Chondrocyte (in vitro differentiated cells): ENCODE data around the gene ASIC2. TPM values are rescaled to one million over a fixed set of nuclear protein-coding genes. Genes with fewer than 3 reads are reported as not detected.

ENCODE experiments used
- DNase-seq: peaks from one replicate; pipeline ENCODE4 v3.0.0; 2021; ENCODE audit warnings: mixed read lengths, low spot score
- H3K27ac Mint-ChIP-seq: one replicate; pipeline ENCODE4 v1.8.0; 2021; ENCODE audit warnings: mild to moderate bottlenecking, moderate library complexity, mixed read lengths; ENCODE audit not compliant: unreplicated experiment
- H3K27me3 Mint-ChIP-seq: 2 replicates; pipeline ENCODE4 v1.8.0; 2021; ENCODE audit warnings: low read depth, mixed read lengths
- H3K36me3 Mint-ChIP-seq: 2 replicates; pipeline ENCODE4 v1.8.0; 2021; ENCODE audit warnings: low read depth, mixed read lengths
- H3K4me1 Mint-ChIP-seq: 2 replicates; pipeline ENCODE4 v1.8.0; 2021; ENCODE audit warnings: low read depth, mild to moderate bottlenecking, mixed read lengths
- H3K4me3 Mint-ChIP-seq: one replicate; pipeline ENCODE4 v1.8.0; 2021; ENCODE audit warnings: mild to moderate bottlenecking, moderate library complexity, mixed read lengths; ENCODE audit not compliant: unreplicated experiment
- H3K9me3 Mint-ChIP-seq: 2 replicates; pipeline ENCODE4 v1.8.0; 2021; ENCODE audit warnings: low read depth, mixed read lengths
- total RNA-seq: library from RNA; stranded (reverse); gene quantifications from 3 replicates; pipeline ENCODE4 v1.2.1, GENCODE V29; 2021
- TF ChIP-seq, protein P1 (sequence below): fragments of 200-600 bp; sonication (generic); IDR thresholded peaks from 2 replicates; pipeline ENCODE4 v1.5.0; 2021; ENCODE audit warnings: antibody characterized with exemption, mild to moderate bottlenecking, moderate library complexity

The ASIC2 gene
- total RNA-seq, 1 donor from 2014 or later: not detected

DNA sequence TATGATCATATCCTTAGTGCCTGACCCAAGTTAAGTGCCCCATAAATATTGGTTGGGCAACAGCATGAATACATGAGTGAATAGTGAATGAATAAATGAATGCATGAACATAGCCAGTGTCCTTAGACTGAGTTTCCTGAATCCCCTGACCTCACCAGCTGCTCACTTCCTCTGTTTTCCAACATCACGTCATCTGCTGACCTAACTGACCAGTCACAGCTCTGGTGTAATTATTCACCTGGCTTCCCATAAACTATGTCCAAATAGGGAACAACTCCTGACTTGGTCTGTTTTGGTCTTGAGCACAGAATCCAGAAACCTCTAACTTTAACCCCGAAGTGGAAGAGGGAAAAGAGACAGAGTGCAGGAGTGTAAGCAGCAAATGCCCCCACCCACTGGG lies 83.4 kb downstream of the ASIC2 start:
- DNase-seq: no peak
- H3K9me3 Mint-ChIP-seq: peaks cover 4% of the 10 kb centered on the region
- no peaks in the 10 kb centered on the region for H3K36me3 Mint-ChIP-seq
- no peak overlapping the region for H3K4me3 Mint-ChIP-seq
- peaks cover 15% of the 10 kb centered on the region for H3K27me3 Mint-ChIP-seq
- H3K27ac Mint-ChIP-seq: no peak overlapping the region
- no peaks in the 10 kb centered on the region for H3K4me1 Mint-ChIP-seq
- TF ChIP-seq, protein P1, sequence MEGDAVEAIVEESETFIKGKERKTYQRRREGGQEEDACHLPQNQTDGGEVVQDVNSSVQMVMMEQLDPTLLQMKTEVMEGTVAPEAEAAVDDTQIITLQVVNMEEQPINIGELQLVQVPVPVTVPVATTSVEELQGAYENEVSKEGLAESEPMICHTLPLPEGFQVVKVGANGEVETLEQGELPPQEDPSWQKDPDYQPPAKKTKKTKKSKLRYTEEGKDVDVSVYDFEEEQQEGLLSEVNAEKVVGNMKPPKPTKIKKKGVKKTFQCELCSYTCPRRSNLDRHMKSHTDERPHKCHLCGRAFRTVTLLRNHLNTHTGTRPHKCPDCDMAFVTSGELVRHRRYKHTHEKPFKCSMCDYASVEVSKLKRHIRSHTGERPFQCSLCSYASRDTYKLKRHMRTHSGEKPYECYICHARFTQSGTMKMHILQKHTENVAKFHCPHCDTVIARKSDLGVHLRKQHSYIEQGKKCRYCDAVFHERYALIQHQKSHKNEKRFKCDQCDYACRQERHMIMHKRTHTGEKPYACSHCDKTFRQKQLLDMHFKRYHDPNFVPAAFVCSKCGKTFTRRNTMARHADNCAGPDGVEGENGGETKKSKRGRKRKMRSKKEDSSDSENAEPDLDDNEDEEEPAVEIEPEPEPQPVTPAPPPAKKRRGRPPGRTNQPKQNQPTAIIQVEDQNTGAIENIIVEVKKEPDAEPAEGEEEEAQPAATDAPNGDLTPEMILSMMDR: no peak

DNA sequence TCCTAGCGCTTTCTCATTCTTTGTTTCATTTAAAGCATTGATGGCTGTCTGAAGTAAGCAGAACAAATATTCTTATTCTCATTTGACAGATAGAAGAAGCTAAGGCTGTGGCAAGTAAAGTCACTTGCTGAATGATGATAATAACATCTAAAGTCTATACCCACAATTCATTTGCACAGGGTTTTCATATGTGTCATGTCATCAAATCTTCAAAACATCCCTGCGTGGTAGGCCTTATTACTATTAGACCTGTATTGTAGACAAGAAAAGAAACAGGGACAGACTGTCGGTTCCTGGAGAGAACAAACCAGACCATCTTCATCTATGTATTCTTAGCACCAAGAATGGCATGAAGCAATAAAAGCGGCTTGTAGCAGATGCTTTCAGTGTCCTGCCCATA lies 85.9 kb downstream of the ASIC2 start:
- H3K36me3 Mint-ChIP-seq: no peaks in the 10 kb centered on the region
- TF ChIP-seq, protein P1: no peak
- H3K9me3 Mint-ChIP-seq: peaks cover 2% of the 10 kb centered on the region
- DNase-seq: no peak
- H3K4me1 Mint-ChIP-seq: no peaks in the 10 kb centered on the region
- no peak overlapping the region for H3K27ac Mint-ChIP-seq
- no peak overlapping the region for H3K4me3 Mint-ChIP-seq
- peaks cover 13% of the 10 kb centered on the region for H3K27me3 Mint-ChIP-seq

DNA sequence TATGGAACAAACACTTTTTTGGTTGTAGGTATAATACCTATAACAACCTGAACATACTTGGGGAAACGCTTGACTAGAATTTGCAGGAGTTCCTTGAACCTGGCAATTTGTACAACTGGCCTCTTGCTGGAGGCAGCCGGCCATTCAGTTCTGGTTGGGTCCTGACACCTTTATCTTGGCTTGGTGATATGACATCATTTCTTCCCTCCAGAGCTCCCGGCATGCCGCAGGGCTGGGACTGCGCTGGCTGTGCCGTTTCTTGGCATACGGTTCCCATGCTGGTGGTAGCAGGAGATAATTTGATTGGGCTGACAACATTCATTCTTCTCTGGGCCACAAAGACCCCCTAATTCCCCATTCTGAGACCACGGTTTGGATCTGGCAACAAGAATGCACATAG lies 87.5 kb downstream of the ASIC2 start:
- no peak overlapping the region for H3K27ac Mint-ChIP-seq
- H3K4me3 Mint-ChIP-seq: no peak overlapping the region
- TF ChIP-seq, protein P1: no peak
- DNase-seq: no peak
- no peaks in the 10 kb centered on the region for H3K4me1 Mint-ChIP-seq
- H3K36me3 Mint-ChIP-seq: no peaks in the 10 kb centered on the region
- H3K27me3 Mint-ChIP-seq: peaks cover 10% of the 10 kb centered on the region
- H3K9me3 Mint-ChIP-seq: no peaks in the 10 kb centered on the region

DNA sequence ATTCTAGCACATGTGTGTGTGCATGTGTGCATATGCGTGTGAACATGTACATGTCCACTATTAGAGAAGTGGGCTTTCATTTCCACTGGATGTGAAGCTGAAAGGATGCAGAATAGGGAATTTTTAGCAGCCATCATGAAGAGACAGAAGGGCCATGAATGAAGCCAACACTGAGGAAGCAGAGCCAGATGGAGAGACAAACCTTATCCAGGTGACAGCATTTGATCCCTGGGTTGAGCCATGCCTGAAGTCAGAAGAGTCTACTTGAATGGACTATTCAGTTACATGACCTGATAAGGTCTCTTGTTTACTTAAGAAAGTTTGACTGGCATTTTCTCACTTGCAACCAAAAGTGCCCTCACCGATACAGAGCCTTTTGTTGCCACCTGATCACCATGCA lies 88.4 kb downstream of the ASIC2 start:
- no peaks in the 10 kb centered on the region for H3K36me3 Mint-ChIP-seq
- H3K27me3 Mint-ChIP-seq: peaks cover 10% of the 10 kb centered on the region
- no peak overlapping the region for H3K4me3 Mint-ChIP-seq
- no peaks in the 10 kb centered on the region for H3K9me3 Mint-ChIP-seq
- no peak for DNase-seq
- TF ChIP-seq, protein P1: no peak
- no peaks in the 10 kb centered on the region for H3K4me1 Mint-ChIP-seq
- no peak overlapping the region for H3K27ac Mint-ChIP-seq

DNA sequence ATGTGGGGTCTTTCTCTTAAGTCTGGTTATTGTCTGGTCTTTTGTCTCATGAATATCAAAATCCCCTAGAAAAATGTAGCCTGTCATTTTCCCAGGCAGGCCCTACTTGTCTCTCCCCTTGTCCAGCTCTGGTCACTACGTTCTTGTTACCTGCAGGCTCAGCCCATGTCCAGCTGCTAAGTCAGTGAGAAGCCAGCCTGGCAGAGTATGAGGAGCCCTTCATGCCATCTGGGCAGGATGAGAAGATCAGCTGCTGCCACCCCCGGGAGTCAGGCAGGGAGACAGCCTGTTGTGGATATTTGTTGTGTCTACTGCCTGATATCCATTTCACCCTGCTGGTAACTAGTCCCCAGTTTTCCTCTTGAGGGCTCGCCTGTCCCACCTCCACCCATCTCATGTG lies 88.9 kb downstream of the ASIC2 start:
- H3K9me3 Mint-ChIP-seq: no peaks in the 10 kb centered on the region
- DNase-seq: no peak
- H3K27ac Mint-ChIP-seq: no peak overlapping the region
- no peaks in the 10 kb centered on the region for H3K4me1 Mint-ChIP-seq
- TF ChIP-seq, protein P1: no peak
- peaks cover 10% of the 10 kb centered on the region for H3K27me3 Mint-ChIP-seq
- H3K36me3 Mint-ChIP-seq: no peaks in the 10 kb centered on the region
- no peak overlapping the region for H3K4me3 Mint-ChIP-seq
